CD4-positive, alpha-beta T cell treated with Interleukin-1 beta for 1 hour (primary cell): ENCODE data around the gene BCL2L13.
"Not testable (repeated sequence)": the region's sequence is repeated elsewhere in the genome, so short reads cannot be mapped to it uniquely, and the experiment has no call there.

ENCODE experiments used
- DNase-seq, 2 donors: peaks; one replicate each; pipeline ENCODE4 v3.0.0-alpha.2; 2020 to 2022

The BCL2L13 gene

DNA sequence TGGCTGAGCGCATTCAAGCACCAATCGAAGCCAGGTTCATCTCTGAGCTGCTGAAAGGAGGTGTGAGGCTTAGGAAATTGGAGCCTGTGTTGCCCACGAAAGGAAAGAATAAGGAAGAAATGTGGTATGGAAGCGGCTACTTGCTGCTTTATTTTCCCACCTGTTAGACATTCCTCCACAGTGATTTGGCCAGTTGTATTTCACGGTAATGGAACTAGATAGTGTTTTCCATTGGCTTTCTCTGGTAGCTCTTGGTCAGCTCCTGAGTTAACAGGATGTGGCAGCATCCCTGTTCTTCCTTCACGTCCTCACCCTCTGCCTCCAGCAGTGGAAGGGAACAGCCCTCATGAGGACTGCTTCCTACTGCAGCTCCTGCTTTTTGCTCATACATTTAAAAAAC, 91.0 kb downstream of the BCL2L13 start:
- DNase-seq, result no peak

DNA sequence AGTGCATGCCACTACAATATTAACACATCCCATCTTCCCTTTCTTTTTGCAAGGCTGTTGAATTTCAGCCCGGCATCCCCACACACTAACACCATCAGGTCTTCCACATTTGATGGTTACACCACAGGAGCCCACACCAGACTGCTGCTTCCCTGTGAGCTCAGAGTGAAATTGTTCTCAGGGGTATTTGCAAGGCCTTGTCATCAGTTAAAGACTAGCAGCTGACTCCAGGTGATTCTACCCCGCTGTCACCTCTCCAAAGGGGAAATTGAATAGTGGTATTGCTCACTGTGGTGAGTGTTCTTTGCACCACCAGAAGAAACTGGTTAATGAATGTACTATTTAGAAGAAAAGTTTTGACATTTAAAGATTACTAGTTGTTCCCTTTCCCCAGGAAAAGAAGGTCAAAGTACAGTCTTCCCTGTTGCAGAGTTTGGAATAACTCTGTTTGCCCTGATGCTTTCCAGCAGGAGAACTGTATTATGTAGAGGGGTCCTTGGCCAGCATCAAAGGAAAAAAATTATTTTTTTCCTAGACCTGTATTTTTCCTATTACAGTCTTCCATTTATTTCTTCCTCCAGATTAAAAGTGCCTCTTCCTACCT, 93.8 kb downstream of the BCL2L13 start:
- DNase-seq, result no peak

DNA sequence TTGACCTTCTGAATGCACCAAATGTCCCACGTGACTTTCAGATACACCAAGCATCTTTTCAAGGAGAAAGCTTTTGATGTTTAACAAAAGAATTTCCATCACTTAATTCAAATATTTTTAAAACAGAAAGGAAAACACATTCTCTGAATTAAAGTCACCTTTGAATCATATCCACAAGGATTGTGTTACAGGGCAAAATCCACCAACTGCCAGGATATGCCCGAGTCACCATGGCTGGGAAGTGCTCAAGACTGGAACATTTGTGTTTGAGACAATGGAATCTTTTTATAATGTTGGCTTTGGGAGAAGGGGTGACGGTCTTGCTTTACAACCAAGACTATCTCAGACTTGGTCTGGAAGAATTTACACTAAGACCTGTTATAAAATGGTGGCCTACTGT, 94.9 kb downstream of the BCL2L13 start:
- DNase-seq, result no peak

DNA sequence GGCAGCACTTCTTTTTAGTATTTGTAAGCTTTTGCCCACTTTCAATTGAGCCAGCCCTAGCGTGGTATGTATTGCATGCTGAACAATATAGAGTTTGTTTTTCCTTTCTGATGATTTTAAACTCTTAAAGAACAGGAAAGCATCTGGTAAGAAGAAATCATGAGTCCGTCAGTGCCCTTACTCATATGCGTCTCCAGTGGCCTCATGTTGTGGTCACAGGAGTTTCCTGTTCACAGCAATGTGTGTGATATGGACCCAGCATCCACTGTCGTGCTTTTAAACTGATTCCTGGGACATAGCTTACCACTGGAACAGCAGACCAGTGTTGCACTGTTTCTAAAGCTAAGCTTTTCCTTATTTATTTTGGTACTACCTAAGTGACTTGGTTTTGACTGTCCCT, 95.6 kb downstream of the BCL2L13 start:
- DNase-seq, result peak in 1 of 2 donors; percentile 6

DNA sequence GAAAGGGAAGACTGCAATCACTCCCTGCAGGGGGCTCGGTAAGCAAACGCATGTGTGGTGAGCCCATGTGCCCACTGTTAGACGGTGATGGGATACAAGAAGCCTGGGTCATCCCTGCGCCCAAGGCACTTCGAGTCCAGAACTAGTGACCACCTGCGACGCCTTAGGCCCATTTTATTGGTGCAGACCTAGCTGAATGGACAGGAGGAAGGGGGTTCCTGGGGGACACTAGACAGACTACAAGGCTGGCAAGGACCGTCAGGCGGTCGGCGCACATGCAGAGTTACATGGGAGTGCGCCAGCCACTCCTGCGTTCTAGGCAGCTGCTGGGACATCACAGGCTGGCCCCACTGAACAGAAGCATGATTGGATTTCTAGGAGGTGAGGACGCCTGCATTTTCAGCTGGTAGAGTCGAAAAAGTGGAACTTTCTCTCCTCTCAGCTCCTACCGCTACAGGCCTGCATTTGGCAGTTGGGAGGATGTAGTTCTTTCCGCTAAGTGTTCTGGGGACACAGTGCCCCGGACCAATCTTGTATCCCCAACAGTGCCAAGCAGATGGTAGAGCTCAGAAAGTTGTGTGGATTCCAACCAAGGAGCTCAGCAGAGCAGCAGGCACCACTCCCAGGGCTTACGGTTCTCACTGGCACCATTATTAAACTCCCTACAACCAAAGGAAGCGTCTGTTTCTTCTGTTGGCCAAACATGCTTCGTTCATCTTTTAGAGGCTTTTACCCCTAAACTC, 100.0 kb downstream of the BCL2L13 start:
- no peak for DNase-seq

DNA sequence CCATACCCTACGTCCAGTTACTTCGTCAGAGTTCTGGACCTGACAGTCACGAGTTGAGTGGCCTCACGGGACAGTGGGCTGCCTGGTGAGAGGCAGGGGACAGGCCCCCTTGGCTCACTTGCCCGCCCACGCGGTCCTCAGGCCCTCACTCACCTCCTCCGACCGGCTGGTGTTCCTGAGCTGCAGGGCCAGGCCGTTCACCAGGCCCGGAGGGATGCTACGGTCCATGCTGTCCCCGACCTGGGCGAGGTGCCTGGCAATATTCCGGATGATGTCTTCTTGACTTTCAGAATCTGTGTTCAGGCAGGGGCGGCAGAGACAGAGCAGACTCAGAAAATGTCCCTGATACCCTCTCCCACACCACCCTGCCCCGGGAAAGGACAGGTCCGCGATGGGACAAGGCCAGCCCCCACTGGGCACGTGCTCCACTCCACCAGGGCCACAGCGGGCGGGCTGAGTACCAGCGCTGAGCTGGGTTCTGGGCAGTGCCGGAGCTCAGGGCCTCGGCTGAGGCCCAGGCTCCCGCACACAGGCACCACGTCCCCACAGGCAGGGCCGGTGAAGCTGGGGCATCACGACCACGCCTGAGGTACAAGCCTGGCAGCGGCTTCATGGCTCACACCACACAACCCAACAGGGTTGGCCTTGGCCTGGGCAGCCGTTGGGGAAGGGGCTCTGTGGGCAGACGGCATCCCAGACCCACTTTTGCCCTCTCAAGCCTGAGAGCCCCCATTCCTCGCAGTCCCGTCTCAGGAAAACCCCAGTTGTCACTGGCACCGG, 100.8 kb downstream of the BCL2L13 start:
- no peak for DNase-seq

DNA sequence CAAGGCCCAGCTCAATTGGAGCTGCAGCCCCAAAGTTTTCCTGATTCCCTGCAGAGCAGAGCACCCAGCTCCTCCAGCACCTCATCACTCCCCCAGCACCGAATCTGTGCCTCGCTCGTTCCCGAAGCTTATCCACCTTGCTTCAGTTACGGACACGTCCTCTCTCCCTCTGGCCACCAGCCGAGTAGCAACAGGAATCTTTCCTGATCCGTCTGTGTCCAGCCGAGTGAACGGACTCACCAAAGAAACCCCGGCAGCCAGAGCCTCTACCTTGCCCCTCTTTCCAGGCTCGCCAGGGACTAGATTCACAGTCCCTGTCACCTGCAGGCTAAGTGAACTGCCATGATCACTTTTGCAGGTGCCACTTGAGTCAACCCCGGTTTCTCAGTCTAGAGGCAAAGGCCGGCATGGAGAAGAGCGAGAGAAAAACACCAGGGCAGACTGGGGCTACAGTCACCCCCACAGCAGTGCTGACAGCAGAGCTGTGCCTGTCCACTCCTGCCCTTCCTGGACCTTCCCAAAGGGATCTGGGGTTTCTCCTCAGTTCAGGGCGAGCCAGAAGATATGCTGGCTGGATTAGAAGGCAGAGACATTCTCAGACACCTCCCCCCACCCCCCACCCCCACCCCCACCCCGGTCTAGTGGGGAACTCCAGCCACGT, 103.4 kb downstream of the BCL2L13 start:
- no peak for DNase-seq

DNA sequence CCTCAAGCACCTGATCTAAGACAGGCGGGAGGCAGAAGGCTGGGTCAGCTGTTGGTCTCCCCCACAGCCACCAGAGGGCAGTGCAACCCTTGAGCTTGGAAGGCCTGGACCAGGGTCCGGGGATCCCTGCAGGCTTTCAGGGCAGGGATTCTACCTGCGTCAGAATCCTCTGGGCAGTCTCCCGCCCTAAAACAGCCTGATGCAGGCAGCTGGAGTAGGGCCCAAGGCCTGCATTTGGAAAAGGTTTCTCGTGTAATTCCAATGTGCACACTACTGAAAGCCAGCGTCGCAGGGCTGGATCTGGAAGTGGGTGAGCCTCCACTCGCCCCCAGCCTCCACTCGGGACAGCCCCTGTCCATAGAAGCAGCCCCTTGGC, 104.0 kb downstream of the BCL2L13 start:
- DNase-seq, result peak; percentile 70 to 72

DNA sequence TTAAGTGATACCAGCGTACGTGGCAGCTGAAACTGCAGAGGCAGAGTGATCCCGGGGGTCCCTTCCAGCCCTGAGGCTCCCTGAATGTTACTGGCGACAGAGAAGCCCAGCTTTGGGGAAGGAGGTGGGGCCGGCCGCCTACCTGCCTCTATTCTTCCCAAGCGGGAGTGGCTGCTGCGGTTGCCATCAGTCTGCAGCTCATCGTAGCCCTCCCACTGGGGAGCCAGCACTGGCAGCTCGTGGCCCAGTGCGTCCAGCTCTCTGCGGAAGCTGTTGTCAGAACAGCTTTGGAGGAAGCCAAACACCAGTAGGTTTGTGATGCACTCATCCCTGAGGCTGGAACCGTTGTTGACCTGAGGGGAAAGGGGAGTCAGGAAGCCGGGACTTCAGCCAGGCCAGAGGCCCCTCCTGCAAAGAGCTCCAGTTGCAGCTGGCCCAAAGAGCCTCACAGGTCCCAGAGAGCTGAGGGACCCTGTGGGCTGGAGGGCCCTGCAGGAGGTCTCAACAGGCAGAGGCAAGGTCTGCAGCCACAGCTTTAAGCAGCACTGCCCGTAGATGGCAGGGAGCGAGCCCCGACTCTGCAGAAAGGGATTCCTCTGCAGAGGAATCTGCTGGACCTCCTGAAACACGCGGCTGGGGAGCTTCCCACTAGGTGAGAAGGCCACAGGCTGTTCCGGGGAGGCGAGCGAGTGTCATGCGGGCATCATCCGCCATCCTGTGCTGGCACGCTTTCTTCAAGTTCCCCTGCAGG, 105.3 kb downstream of the BCL2L13 start:
- DNase-seq, result no peak

DNA sequence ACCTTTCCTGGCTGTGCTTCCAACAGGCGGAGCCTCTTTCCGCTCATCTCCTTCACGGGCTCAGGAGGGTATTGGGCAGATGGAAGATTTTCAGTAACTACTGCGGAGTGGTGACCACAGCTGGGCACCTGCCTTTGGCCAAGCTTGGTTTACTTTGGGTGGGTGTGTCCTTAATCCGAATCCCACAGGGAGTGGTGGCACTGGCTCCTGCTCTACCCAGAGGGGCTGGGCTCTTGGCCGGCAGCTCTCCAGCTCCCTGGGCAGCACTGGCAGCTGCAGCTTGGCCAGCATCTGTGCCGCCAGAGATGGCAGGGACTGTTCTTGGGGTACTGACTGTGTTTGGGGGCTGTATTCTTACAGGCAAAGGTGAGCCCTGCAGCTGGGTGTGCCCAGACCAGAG, 105.9 kb downstream of the BCL2L13 start:
- no peak for DNase-seq

DNA sequence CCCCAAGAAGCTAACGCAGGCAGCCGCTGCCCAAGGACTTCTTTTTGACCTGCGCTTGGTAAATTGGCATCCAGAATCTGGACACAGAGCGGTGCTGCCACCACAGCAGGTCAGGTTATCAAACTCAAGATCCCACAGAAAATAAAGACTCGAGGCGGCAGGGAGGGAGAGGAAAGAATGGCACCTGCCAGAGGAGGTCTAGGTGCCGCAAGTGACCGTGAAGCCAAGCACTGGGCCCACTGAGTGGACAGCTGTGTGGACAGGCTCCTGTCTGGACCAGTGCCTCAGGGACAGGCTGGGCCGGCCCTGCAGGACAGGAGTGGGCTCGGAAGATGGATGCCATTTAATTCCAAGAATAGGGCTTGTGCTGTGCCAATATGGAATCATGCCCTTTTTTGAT, 108.4 kb downstream of the BCL2L13 start:
- no peak for DNase-seq

DNA sequence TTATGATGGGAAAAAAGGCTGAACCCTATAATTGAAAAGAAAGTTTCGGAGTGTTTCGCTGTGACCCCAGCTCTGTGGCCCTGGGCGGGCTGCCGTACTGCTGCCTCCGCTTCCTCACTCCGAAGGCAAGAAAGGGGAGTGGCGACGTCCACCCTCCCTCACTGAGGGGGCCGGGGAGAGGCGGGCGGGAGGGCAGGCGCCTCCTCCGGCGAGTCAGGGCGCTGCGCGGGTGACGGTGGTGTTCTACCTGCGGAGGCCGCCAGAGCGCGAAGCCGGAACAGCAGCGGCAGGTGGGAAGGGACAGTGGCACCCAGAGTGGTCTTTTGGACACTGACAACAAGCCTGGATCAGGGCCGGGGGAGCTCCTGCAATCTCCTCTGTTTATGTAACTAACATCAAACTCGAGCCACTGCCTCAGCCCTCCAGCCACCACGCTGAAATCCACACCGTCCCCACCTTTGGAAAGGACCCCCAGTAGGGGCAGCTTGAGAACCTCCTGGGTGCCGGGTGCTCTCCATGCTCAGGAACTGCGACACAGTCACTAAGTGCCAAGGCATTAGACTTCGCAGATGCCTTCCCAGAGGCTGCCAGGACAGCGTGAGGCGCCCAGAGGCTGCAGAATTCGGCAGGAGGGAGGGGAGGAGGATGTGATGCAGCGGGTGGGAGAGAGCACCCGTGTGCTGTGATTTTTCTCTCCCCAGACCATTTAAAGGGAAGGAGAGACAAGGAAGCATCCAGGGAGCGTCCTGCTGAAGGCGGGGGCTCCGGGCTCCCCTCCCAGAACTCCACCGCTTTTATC, 110.2 kb downstream of the BCL2L13 start:
- DNase-seq, result no peak

DNA sequence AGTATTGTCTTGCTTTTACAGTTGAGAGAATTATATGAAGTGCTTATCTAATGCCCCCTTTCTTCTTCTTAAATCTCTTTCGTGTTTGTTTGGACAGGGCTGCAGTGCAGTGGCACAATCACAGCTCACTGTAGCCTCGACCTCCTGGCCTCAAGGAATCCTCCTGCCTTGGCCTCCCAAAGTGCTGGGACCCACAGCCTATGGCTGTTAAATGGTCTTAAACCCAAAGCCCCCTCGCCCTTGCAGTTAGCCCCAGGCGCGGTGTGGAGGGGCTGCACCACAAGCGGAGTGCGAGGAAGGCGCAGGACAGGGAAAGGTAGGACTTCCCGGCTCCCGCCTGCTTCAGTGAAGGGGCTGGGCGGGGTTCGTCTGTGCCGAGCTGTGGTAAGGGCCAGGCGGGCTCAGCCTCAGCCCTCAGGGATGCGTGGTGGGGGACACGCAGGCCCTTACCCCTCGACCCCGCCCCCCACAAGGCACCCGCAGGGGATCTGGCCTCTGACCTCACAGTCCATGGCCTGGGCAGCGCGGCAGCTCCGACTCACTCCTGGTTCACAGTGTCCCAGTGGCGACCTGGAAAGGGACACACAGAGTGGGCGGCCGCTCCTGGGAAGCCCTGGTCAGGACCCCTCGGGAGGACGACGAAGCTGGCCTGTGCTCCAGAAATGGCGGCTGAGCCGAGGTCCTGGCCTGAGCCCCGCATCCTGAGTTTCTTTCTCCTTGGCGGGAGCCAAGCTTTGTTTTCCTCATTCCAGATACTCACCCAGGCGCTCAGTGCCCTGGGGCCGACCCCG, 111.2 kb downstream of the BCL2L13 start:
- DNase-seq, result no peak

DNA sequence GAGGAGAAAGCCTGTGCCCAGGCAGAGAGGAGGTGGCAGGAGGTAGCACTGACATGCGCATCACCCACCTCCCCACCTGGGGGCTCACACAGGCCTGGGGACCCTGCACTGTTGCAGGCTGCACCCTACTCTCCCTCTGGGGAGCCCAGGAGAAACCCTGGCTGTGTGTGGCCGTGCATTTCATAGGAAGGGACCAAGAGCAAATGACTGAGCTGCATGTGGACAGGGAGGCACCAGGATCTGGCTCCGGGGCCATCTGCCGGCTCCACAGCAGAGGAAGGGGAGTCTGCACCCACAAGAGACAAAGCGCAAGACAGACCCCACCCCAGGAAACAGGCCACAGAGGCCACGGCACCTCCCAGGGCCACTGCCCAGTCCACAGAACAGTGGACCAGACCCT, 113.0 kb downstream of the BCL2L13 start:
- no peak for DNase-seq

DNA sequence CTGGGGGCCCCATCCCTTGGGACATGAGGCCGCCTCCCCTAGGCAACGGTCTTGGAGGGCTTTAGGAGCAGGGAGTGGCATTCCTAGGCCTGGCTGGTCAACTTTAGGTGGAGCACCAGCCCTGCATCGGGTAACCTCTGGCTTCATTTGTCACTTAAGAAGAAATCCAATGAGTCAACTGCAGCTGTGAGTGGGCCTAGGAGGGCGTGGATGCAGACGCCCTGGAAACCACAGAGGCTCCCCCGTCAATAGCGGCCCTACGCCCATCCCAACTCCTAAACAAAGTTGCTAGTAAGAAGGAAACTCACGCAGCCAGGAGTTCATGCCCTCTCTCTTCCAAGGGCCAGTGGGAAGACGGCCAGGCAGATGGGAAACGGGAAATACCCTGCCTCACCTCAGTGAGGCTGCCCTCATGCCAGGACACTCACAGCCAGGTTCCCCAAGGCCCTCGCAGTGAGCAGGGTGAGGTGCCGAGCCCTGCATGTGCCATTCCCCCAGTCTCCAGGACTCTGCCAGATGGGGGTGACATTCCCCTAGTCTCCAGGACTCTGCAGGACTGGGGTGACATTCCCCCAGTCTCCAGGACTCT, 114.9 kb downstream of the BCL2L13 start:
- no peak for DNase-seq

DNA sequence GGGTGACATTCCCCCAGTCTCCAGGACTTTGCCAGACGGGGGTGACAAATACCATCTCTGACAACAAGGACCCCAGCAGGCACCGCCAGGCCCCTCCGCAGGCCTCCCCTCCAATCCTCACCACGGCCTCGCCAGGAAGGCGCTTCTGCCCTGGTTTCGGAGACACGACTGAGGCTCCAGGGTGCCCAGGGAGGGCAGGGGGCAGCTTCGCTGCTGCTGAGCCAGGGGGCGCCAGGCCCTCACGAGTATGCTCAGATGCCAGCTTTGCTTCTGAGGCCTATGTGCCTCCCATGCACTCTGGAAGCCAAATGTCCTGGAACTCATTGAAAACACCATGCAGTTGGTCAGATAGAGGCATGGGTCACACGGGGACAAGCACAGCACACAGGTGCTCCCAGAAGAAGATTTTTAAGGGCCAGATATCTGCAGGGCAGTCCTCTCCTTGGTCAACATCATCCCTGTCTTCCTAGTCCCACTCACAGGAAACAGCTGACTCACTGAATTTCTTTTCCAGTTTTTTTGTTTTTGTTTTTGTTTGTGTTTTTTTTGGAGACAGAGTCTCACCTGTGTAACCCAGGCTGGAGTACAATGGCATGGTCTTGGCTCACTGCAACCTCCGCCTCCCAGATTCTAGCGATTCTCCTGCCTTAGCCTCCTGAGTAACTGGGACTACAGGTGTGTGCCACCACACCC, 115.8 kb downstream of the BCL2L13 start:
- peak in 1 of 2 donors; percentile 32 for DNase-seq

DNA sequence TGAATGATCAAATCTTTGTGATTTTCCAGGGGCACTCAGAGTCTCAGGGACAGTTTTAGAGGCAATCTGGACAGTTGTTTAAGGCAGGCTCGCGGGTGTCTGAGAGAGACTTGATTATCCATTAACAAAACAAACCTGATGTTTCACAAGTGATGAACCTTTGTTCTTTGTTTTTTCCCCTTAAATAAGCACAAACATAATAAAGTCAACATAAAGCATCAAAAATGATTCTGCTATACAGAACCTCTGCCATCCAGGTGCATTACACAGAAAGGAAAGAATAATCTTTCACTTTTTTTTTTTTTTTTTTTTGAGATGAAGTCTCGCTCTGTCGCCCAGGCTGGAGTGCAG, 122.6 kb downstream of the BCL2L13 start:
- no peak for DNase-seq

DNA sequence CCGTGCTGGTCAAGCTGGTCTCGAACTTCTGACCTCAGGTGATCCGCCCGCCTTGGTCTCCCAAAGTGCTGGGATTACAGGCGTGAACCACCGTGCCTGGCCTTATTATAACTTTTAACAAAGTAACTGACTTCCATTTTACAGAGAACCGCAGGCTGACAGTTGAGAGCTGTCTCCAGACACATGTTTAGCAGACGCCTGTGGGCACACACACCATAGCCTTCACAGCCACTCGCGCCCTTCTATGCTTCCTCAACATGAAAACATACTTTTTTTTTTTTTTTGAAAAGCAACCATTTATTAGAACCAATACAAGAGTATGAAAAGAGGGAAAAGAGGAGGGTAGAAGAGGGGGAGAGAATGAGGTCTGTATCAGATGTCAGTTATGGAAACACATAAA, 124.9 kb downstream of the BCL2L13 start:
- not testable (repeated sequence) for DNase-seq

DNA sequence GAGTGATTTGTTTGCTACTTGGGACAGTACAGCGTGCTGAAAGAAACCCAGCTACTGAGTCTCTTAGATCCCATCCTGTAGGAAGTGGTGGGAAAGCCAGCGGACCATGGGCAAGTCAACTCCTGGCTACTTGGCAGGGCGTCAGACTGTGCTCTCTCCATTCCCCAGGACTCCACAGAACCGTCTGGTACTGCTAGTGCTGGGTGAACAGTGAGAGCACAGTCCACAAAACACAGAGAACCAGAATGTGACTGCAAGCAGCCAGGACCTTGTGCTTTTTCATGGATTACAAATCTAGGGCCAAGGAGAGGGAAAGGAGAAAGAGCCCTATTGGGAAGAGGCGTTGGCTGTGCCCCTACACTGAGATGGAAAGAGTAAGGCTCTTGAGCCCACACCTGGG, 125.5 kb downstream of the BCL2L13 start:
- DNase-seq, result no peak

DNA sequence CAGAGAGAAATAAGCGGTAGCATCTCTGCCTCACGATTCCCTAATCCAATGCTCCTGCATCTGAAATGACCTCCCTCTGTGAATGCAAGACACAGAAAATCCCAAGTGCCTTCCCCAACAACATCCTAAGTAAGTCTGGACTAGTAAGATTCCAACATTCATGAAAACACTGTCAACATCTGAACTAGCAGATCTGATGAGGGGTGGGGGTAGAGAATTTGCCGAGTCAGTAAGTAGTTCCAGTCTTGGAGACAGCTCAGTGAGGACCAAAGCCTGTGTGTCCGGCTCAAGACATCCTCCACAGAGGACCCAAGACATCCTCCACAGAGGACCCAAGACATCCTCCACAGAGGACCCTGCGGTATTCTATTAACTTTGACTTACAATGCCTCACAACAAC, 126.3 kb downstream of the BCL2L13 start:
- not testable (repeated sequence) for DNase-seq
